ENCODE measurements around the gene DEPP1. TPM values are rescaled to one million over a fixed set of nuclear protein-coding genes. Genes with fewer than 3 reads are reported as not detected.

DEPP1 gene
- polyA plus RNA-seq, 2 of the 4 experiments (the other 2 are of a cell fraction) = 0.46 to 0.92 TPM

- Histone ChIP-seq H3K4me2 (no peak overlapping the region), H3K4me3 (no peak overlapping the region), H3K9me3 (no peaks in the 10 kb centered on the region), H3K4me1 (no peaks in the 10 kb centered on the region), H3K27ac (no peak overlapping the region)
- POLR2A ChIA-PET = interaction anchor here (2.8 kb wide), 1 partner anchor 9 kb away, joined by 13 read pairs; the partner anchor contains the start of gene RASSF4
- TF ChIP-seq ZNF302 (CRISPR knock-in tag; IDR thresholded peaks at IDR 0.05) (no peak), CBX8 (IDR thresholded peaks at IDR 0.05) (no peak), MAFK (IDR thresholded peaks at IDR 0.05; ENCODE audit: partially characterized antibody) (no peak), ZC3H11A (IDR thresholded peaks at IDR 0.05) (no peak), NPAS2 (CRISPR knock-in tag; IDR thresholded peaks at IDR 0.05; ENCODE audit: borderline replicate concordance) (no peak), SMC3 (IDR thresholded peaks at IDR 0.05) (no peak), BCL3 (IDR thresholded peaks at IDR 0.05) (no peak), CHD4 (IDR thresholded peaks at IDR 0.05; ENCODE audit: borderline replicate concordance) (no peak), TP53 (CRISPR knock-in tag; IDR thresholded peaks at IDR 0.05) (no peak)
- DNase-seq (ENCODE audit: low read depth in 1 of 2, low spot score in 1 of 2) (no peak), ATAC-seq (no peak), FAIRE-seq (no peak)
- CTCF ChIA-PET = interaction anchor here (0.6 to 1.9 kb wide), 8 partner anchors 11 to 1530 kb away, joined by 3 to 9 read pairs (median 4); no protein-coding TSS in a partner anchor
- WGBS (ENCODE audit: missing lambda C conversion rate) = 81% methylated on average over 10 of the region's 10 CpGs
These were observed 28.0 kb downstream of the DEPP1 start for GRCh38 chr10:44950326-44951225.

GRCh38 chr10:44949915-44950314, 28.7 kb downstream of the DEPP1 start:
- no peaks in the 10 kb centered on the region for H3K4me1 ChIP-seq
- H3K27ac ChIP-seq = no peak overlapping the region
- CTCF ChIA-PET = interaction anchor here (0.9 to 1.9 kb wide), 5 partner anchors 11 to 25 kb away, joined by 3 to 9 read pairs (median 4); no protein-coding TSS in a partner anchor
- H3K4me3 ChIP-seq = no peak overlapping the region
- 84% methylated on average over 3 of the region's 3 CpGs for WGBS (ENCODE audit: missing lambda C conversion rate)
- POLR2A ChIA-PET = interaction anchor here (2.8 kb wide), 1 partner anchor 10 kb away, joined by 13 read pairs; the partner anchor contains the start of gene RASSF4
- no peak overlapping the region for H3K4me2 ChIP-seq
- ATAC-seq = no peak
- TF ChIP-seq REST (IDR thresholded peaks at IDR 0.05) = no peak
- no peak for TF ChIP-seq CHD2 (IDR thresholded peaks at IDR 0.05; ENCODE audit: low read length, partially characterized antibody)
- TF ChIP-seq E2F6 (IDR thresholded peaks at IDR 0.05; ENCODE audit: borderline replicate concordance, low read depth) = no peak
- no peak for TF ChIP-seq NR3C1 (IDR thresholded peaks at IDR 0.05)
- TF ChIP-seq EHF (CRISPR knock-in tag; IDR thresholded peaks at IDR 0.05) = no peak
- no peak for TF ChIP-seq TFCP2L1 (CRISPR knock-in tag; IDR thresholded peaks at IDR 0.05)
- TF ChIP-seq RCOR1 (IDR thresholded peaks at IDR 0.05; ENCODE audit: low read depth, low read length) = no peak
- no peak for TF ChIP-seq CHD4 (IDR thresholded peaks at IDR 0.05; ENCODE audit: borderline replicate concordance)
- no peak for TF ChIP-seq GATA3 (IDR thresholded peaks at IDR 0.05; ENCODE audit: borderline replicate concordance)
- TF ChIP-seq CTCF (IDR thresholded peaks at IDR 0.05) = no peak
- no peak for TF ChIP-seq POLR2AphosphoS2 (conservative IDR thresholded peaks at IDR 0.05; ENCODE audit: low read length)
- TF ChIP-seq ZSCAN20 (CRISPR knock-in tag; IDR thresholded peaks at IDR 0.05) = no peak
- no peak for TF ChIP-seq POLR2A (IDR thresholded peaks at IDR 0.05; ENCODE audit: low read length)
- no peak for TF ChIP-seq JUNB (IDR thresholded peaks at IDR 0.05)
- TF ChIP-seq JUN (IDR thresholded peaks at IDR 0.05) = no peak
- DNase-seq (ENCODE audit: low read depth in 1 of 2, low spot score in 1 of 2) = no peak
- peaks cover 5% of the 10 kb centered on the region; the same call in 2 of the 3 replicates for H3K9me3 ChIP-seq
- FAIRE-seq = no peak
